Brain pericyte (primary cell): Measurements from ENCODE around the gene TNFRSF8.

ENCODE experiments used
- DNase-seq: peaks from one replicate; pipeline ENCODE4 v3.0.0-alpha.2; 2012; ENCODE audit warnings: low read depth, low spot score

The TNFRSF8 gene

GRCh38 chr1:12155328-12155727, 92.2 kb downstream of the TNFRSF8 start:
- no peak for DNase-seq

- no peak for DNase-seq
Measured at GRCh38 chr1:12157366-12158231, 94.5 kb downstream of the TNFRSF8 start.

GRCh38 chr1:12158357-12159092, 95.4 kb downstream of the TNFRSF8 start:
- DNase-seq, result no peak

- DNase-seq, result no peak
Measured at GRCh38 chr1:12159816-12160215, 96.7 kb downstream of the TNFRSF8 start.

- DNase-seq, result no peak
Measured at GRCh38 chr1:12161324-12161661, 98.2 kb downstream of the TNFRSF8 start.

GRCh38 chr1:12161662-12162458, 98.8 kb downstream of the TNFRSF8 start:
- peak; percentile 68 for DNase-seq

GRCh38 chr1:12162459-12163137, 99.5 kb downstream of the TNFRSF8 start:
- DNase-seq, result no peak

GRCh38 chr1:12163210-12163609, 100.1 kb downstream of the TNFRSF8 start:
- no peak for DNase-seq

GRCh38 chr1:12164210-12164609, 101.1 kb downstream of the TNFRSF8 start:
- DNase-seq, result no peak

- no peak for DNase-seq
Measured at GRCh38 chr1:12165342-12165741, 102.2 kb downstream of the TNFRSF8 start.

GRCh38 chr1:12166834-12167492, 103.9 kb downstream of the TNFRSF8 start, which contains the start of gene TNFRSF1B:
Gene TNFRSF1B (plus strand): TSS chr1:12166991. CDS start chr1:12167092, 101 bp downstream.
- DNase-seq, result no peak

- no peak for DNase-seq
Measured at GRCh38 chr1:12167493-12168429, 104.7 kb downstream of the TNFRSF8 start.

GRCh38 chr1:12168451-12169160, 105.5 kb downstream of the TNFRSF8 start:
- no peak for DNase-seq

GRCh38 chr1:12169442-12170135, 106.5 kb downstream of the TNFRSF8 start:
- no peak for DNase-seq

GRCh38 chr1:12170263-12170671, 107.2 kb downstream of the TNFRSF8 start:
- DNase-seq, result no peak

- no peak for DNase-seq
Measured at GRCh38 chr1:12171206-12172041, 108.3 kb downstream of the TNFRSF8 start.

GRCh38 chr1:12172042-12172851, 109.1 kb downstream of the TNFRSF8 start:
- no peak for DNase-seq
